ENCODE measurements around the gene DMD.

The DMD gene

DNA sequence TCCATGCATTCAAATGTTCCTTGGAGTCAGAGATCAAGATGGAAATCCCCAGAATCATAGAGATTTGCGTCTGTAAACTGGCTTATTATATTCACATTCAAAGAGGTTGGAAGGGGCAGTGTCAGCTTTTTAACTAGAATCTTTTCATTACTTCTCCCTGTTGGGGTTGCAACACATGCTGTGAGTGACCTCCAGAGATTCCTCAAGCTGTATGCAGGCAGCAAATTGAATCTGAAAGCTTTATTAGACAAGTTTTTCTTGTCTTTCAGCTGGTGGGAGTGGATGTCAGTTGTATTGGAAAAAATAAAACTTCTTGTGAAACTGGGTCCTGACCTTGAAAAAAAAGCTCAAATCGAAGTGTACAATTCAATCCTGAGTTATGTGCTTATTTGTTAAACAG is 1403.0 kb downstream of the DMD start:
- no peak overlapping the region for H3K9ac ChIP-seq (ENCODE audit: insufficient read length)
- no peaks in the 10 kb centered on the region for H3K9me3 ChIP-seq (ENCODE audit: low read depth, low read length)
- TF ChIP-seq POLR2AphosphoS5 (IDR thresholded peaks at IDR 0.05; ENCODE audit: borderline replicate concordance, low read depth, low read length) (no peak), EZH2 (IDR thresholded peaks at IDR 0.05) (no peak), FOXP2 (optimal IDR thresholded peaks at IDR 0.05; ENCODE audit: control extremely low read depth, extremely low read length, insufficient read depth) (no peak)

DNA sequence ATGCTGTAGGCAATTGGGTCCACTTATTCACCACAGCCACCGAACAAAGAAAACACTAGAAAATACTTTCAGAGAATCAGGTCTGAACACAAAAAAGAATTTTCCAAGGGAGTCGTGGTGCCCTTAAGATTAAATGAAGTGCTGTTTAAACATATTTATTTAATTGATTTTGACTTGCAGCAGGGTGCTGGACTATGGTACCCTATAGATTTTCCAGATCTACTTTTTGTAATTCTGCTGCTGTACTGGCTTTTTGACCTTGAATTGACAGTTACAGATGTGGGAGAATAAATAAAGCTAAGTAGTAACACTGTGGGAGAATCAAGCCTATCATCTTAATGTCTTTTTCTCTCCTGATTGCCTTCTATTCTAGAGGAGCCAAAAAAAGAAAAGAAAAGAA is 1404.2 kb downstream of the DMD start:
- Histone ChIP-seq H3K36me3 (ENCODE audit: insufficient read depth, low read length) (no peaks in the 10 kb centered on the region), H3K9ac (ENCODE audit: insufficient read length) (no peak overlapping the region), H3K4me3 (no peak overlapping the region), H3K9me3 (ENCODE audit: low read depth, low read length) (no peaks in the 10 kb centered on the region), H3K27ac (no peak overlapping the region)
- TF ChIP-seq EZH2 (IDR thresholded peaks at IDR 0.05), result no peak
- TF ChIP-seq FOXP2 (optimal IDR thresholded peaks at IDR 0.05; ENCODE audit: control extremely low read depth, extremely low read length, insufficient read depth), result no peak
- TF ChIP-seq POLR2AphosphoS5 (IDR thresholded peaks at IDR 0.05; ENCODE audit: borderline replicate concordance, low read depth, low read length), result no peak
- DNase-seq (ENCODE audit: low read depth, low spot score), result no peak

More for the DNA sequence above, 1403.0 kb downstream of the DMD start:
- H3K4me3 ChIP-seq, result no peak overlapping the region
- H3K27ac ChIP-seq, result no peak overlapping the region
- DNase-seq (ENCODE audit: low read depth, low spot score), result no peak
- no peaks in the 10 kb centered on the region for H3K36me3 ChIP-seq (ENCODE audit: insufficient read depth, low read length)

DNA sequence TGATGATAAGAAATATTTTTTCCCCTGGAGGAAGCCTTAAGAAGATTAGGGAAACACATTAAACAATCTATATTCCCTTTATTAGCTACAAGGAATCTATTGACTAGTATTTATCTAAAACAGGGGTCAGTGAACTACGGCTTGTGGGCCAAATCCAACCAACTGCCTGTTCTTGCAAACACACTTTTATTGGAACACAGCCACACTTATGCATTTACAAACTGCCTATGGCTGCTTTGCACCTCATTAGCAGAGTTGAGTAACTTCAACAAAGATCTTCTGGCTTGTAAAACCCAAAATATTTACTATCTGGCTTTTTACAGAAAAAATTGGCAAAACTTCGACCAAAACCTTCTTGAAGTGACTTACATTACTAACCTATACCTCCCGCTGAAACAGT is 1405.6 kb downstream of the DMD start:
- Histone ChIP-seq H3K4me3 (no peak overlapping the region), H3K9ac (ENCODE audit: insufficient read length) (no peak overlapping the region), H3K27ac (no peak overlapping the region), H3K36me3 (ENCODE audit: insufficient read depth, low read length) (no peaks in the 10 kb centered on the region), H3K9me3 (ENCODE audit: low read depth, low read length) (no peaks in the 10 kb centered on the region)
- no peak for DNase-seq (ENCODE audit: low read depth, low spot score)
- TF ChIP-seq POLR2AphosphoS5 (IDR thresholded peaks at IDR 0.05; ENCODE audit: borderline replicate concordance, low read depth, low read length), result no peak
- TF ChIP-seq FOXP2 (optimal IDR thresholded peaks at IDR 0.05; ENCODE audit: control extremely low read depth, extremely low read length, insufficient read depth), result no peak
- TF ChIP-seq EZH2 (IDR thresholded peaks at IDR 0.05), result no peak

DNA sequence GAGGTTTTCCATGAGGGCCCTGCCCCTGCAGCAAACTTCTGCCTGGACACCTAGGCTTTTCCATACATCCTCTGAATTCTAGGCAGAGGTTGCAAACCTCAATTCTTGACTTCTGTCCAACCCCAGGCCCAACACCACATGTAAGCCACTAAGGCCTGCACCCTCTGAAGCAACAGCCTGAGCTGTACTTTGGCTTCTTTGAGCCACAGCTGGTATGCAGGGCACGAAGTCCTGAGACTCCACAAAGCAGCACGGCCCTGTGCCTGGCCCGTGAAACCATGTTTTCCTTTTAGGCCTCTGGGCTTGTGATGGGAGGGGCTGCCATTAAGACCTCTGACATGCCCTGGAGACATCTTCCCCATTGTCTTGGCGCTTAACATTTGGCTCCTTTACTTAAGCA is 1411.1 kb downstream of the DMD start:
- Histone ChIP-seq H3K9ac (ENCODE audit: insufficient read length) (no peak overlapping the region), H3K27ac (no peak overlapping the region), H3K9me3 (ENCODE audit: low read depth, low read length) (no peaks in the 10 kb centered on the region), H3K4me3 (no peak overlapping the region), H3K36me3 (ENCODE audit: insufficient read depth, low read length) (no peaks in the 10 kb centered on the region)
- TF ChIP-seq POLR2AphosphoS5 (IDR thresholded peaks at IDR 0.05; ENCODE audit: borderline replicate concordance, low read depth, low read length) (no peak), FOXP2 (optimal IDR thresholded peaks at IDR 0.05; ENCODE audit: control extremely low read depth, extremely low read length, insufficient read depth) (no peak), EZH2 (IDR thresholded peaks at IDR 0.05) (no peak)
- DNase-seq (ENCODE audit: low read depth, low spot score), result no peak

DNA sequence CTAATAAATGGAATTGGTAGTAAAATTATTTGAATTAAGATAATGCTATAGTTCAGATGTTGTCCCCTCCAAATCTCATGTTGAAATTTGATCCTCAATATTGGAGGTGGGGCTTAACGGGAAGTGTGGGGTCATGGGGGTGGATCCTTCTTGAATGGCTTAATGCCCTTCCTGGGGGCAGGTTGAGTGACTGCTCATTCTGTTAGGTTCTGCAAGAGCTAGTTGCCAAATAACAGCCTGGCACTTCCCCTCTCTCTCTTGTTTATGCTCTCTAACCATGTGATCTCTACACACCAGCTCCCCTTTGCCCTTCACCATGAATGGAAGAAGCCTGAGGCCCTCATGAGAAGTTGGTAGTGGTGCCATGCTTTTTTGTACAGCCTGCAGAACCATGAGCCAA is 1414.7 kb downstream of the DMD start:
- no peak for DNase-seq (ENCODE audit: low read depth, low spot score)
- H3K9ac ChIP-seq (ENCODE audit: insufficient read length), result no peak overlapping the region
- no peaks in the 10 kb centered on the region for H3K9me3 ChIP-seq (ENCODE audit: low read depth, low read length)
- no peaks in the 10 kb centered on the region for H3K36me3 ChIP-seq (ENCODE audit: insufficient read depth, low read length)
- H3K4me3 ChIP-seq, result no peak overlapping the region
- TF ChIP-seq FOXP2 (optimal IDR thresholded peaks at IDR 0.05; ENCODE audit: control extremely low read depth, extremely low read length, insufficient read depth) (no peak), EZH2 (IDR thresholded peaks at IDR 0.05) (no peak), POLR2AphosphoS5 (IDR thresholded peaks at IDR 0.05; ENCODE audit: borderline replicate concordance, low read depth, low read length) (no peak)
- H3K27ac ChIP-seq, result no peak overlapping the region

DNA sequence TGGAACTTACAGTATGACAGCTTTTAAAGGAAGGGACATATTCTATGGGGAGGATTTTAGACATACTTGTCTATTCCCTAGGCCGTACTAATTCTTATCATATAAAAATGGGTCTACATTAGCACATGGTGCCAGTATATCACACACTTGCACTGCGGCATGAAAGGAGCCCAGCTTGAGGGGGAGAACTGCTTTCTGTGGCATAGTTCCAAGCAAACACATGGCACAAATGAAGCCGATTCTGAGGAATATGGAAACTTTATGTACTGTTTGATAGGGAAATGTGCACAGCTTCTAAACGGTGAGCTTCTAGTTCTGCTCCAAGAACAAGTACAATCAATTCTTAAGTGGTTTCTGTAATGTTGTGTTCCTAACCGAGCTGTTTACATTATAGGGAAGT is 1463.9 kb downstream of the DMD start:
- no peak for DNase-seq (ENCODE audit: low read depth, low spot score)

DNA sequence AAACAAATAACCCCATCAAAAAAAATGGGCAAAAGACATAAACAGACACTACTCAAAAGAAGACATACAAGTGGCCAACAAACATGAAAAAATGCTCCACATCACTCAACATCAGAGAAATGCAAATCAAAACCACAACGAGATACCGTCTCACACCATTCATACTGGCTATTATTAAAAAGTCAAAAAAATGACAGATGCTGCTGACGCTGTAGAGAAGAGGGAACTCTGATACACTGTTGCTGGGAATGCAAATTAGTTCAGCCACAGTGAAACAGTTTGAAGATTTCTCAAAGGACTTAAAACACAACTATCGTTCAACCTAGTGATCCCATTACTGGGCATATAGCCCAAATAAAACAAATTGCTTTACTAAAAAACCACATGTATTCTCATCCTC is 1468.3 kb downstream of the DMD start:
- TF ChIP-seq EZH2 (IDR thresholded peaks at IDR 0.05) (no peak), POLR2AphosphoS5 (IDR thresholded peaks at IDR 0.05; ENCODE audit: borderline replicate concordance, low read depth, low read length) (no peak), FOXP2 (optimal IDR thresholded peaks at IDR 0.05; ENCODE audit: control extremely low read depth, extremely low read length, insufficient read depth) (no peak)
- H3K9ac ChIP-seq (ENCODE audit: insufficient read length), result no peak overlapping the region
- H3K27ac ChIP-seq, result no peak overlapping the region
- no peak for DNase-seq (ENCODE audit: low read depth, low spot score)
- no peak overlapping the region for H3K4me3 ChIP-seq
- H3K36me3 ChIP-seq (ENCODE audit: insufficient read depth, low read length), result no peaks in the 10 kb centered on the region
- no peaks in the 10 kb centered on the region for H3K9me3 ChIP-seq (ENCODE audit: low read depth, low read length)

More for the DNA sequence above, 1463.9 kb downstream of the DMD start:
- no peaks in the 10 kb centered on the region for H3K9me3 ChIP-seq (ENCODE audit: low read depth, low read length)
- no peak for TF ChIP-seq FOXP2 (optimal IDR thresholded peaks at IDR 0.05; ENCODE audit: control extremely low read depth, extremely low read length, insufficient read depth)
- no peak for TF ChIP-seq EZH2 (IDR thresholded peaks at IDR 0.05)
- no peak for TF ChIP-seq POLR2AphosphoS5 (IDR thresholded peaks at IDR 0.05; ENCODE audit: borderline replicate concordance, low read depth, low read length)
- H3K27ac ChIP-seq, result no peak overlapping the region
- no peaks in the 10 kb centered on the region for H3K36me3 ChIP-seq (ENCODE audit: insufficient read depth, low read length)
- H3K9ac ChIP-seq (ENCODE audit: insufficient read length), result no peak overlapping the region
- H3K4me3 ChIP-seq, result no peak overlapping the region

DNA sequence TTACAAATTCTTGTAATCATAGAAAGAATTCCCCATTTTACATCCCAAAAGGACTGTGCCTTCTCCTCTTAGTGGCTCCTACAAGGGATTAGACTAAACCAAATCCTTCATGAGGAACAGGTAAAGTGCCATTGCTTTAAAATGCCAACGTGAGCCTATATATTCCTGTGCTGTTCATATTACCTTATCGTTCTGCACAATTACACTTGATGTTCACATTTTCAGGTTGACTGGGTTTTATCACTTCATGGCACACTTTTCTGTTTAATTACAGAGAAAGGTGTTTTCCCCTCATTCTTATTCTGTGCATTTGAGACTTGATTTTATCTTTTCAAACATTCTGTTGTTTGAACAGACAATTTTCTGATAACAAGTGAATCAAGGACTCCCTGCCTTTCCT is 1493.9 kb downstream of the DMD start:
- no peaks in the 10 kb centered on the region for H3K9me3 ChIP-seq (ENCODE audit: low read depth, low read length)
- no peak for DNase-seq (ENCODE audit: low read depth, low spot score)
- no peak overlapping the region for H3K4me3 ChIP-seq
- no peak overlapping the region for H3K9ac ChIP-seq (ENCODE audit: insufficient read length)
- TF ChIP-seq POLR2AphosphoS5 (IDR thresholded peaks at IDR 0.05; ENCODE audit: borderline replicate concordance, low read depth, low read length), result no peak
- H3K27ac ChIP-seq, result no peak overlapping the region
- H3K36me3 ChIP-seq (ENCODE audit: insufficient read depth, low read length), result no peaks in the 10 kb centered on the region

DNA sequence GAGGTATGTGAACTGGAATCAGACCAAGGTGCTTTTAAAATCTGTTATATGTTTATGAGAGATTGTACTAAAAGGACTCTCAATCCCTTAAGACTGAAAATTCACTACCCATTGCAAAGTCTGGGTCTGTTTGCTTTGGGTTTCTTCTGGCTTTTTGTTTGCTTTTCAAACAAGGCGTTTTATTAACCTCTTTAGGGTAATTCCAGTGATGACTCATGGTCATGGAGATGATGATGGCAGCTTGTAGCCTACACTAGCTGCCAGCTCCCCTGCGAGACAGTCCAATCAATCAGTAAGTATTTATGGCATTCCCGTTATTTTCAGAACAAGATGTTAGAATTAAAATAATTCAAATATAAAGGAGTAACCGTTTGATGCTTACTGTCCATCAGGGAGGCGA is 1495.7 kb downstream of the DMD start:
- Histone ChIP-seq H3K36me3 (ENCODE audit: insufficient read depth, low read length) (no peaks in the 10 kb centered on the region), H3K9ac (ENCODE audit: insufficient read length) (no peak overlapping the region), H3K9me3 (ENCODE audit: low read depth, low read length) (no peaks in the 10 kb centered on the region), H3K4me3 (no peak overlapping the region), H3K27ac (no peak overlapping the region)
- TF ChIP-seq POLR2AphosphoS5 (IDR thresholded peaks at IDR 0.05; ENCODE audit: borderline replicate concordance, low read depth, low read length) (no peak), EZH2 (IDR thresholded peaks at IDR 0.05) (no peak), FOXP2 (optimal IDR thresholded peaks at IDR 0.05; ENCODE audit: control extremely low read depth, extremely low read length, insufficient read depth) (no peak)
- DNase-seq (ENCODE audit: low read depth, low spot score), result no peak
